Stimulated activated CD8-positive, alpha-beta memory T cell treated with anti-CD3 and anti-CD28 coated beads, Interleukin-12 subunit alpha, Interleukin-12 subunit beta, amount 100 ng/mL, for 4 hours (primary cell): Measurements from ENCODE around the gene TEAD4.

Source experiments
- DNase-seq: peaks from one replicate; pipeline ENCODE4 v3.0.0-alpha.2; 2020; ENCODE audit warnings: low read depth

Gene TEAD4

DNA sequence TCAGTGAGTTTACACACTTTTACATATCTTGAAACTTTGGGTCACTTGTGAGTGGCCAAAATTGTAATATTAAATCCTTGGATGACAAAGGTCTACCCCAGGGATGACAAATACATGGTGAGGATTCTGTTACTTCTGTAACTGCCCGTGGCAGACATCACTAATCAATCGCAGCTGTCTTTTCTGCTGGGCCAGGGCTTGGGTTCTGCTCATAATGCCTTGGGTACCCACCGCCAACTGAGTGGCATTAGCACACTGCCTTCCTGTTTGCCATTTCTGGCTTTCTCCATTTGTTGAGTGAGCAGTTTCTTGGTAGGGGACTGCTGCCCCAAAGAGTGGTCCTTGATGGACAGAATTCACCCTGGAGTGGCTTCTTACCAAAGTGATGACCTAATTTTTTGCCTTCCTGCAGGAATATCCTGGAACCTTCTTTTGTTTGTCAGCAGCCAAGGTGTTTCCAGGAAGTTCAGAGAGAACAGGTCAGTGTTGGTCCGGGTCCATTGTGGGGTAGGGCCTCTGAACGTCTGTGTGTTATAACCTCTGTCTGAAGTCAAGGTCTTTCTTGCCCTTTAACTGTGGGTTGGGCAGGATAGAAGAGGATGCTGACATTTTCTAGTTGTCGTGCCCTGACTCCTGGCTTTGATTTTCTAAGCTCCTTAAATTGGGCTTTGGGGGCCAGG is 124.2 kb downstream of the TEAD4 start:
- DNase-seq, result no peak

DNA sequence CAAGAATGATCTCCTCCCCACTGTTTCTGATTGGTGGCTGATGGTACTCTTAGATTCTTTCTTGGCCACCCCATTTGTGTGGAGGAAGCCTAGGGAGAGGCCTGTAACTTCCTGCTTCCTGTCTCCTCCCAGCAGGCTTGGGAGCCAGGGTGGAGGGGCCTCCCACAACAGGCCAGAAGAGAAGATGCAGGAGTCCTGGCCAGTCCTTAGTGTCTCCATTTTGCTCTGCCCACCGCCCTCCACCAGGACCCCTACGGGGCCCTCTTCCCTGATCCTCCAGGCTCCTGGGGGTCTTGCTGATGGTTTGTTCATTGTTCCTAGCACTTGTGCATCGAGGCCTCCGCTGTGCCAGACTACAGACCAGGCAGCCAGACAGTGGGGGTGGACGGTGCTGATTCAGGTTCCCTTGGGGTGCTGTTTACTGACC is 124.7 kb downstream of the TEAD4 start:
- DNase-seq, result no peak

DNA sequence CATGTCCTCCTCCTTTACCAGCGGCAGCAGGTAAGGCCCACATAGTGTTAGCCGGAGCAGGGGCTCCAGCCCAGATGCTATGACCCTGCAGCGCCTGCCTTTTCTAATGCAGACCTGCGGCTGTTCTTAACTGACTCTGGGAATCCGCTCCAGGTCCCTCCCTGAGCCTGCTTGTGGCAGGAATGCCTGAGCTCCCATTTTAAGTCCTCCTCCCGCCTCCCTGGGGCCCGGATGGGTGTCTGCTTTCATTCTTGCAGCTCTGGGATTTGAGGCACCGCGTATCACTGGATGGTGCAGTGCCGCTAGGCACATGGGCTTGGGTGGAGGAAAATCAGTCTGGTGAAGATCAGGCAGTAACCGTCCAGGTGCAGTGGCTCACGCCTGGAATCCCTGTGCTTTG is 125.5 kb downstream of the TEAD4 start:
- DNase-seq, result no peak

DNA sequence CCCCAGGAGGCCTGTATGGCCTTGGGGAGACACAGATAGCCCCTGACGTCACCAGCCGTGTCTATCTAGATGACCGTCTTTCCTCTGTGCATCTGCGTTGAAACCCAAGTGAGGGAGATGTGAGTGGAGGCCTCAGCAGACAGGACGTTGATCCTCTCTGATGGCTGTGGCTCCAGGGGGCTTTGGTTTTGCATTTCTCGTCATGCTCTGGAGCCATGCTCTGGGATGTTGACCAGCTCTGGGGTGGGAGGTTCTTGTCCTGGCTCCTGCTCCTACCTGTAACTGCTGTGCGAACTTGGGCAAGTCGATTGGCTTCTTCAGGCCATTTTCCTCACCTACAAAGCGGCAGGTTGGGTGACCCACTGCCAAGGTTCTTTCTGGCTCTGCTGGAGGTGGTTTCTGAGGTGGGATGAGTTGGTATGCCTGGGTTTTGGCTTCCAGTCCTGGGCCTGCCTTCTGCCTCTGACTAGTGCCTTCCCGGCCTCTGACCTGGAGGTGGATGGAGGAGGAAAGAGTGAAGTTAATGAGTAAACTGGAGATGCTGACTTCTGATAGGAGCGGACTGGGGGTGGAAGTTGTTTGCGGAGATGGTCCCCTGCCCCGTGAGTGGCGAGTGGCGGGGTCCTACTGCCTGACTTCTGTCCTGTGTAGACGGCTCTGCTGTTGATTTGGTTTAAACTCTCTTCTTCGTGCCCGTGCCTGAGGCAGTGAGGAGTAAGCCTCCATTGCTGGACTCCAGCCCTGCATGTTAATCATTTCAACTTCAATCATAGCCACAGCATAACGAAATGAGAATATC is 126.3 kb downstream of the TEAD4 start:
- DNase-seq, result no peak

DNA sequence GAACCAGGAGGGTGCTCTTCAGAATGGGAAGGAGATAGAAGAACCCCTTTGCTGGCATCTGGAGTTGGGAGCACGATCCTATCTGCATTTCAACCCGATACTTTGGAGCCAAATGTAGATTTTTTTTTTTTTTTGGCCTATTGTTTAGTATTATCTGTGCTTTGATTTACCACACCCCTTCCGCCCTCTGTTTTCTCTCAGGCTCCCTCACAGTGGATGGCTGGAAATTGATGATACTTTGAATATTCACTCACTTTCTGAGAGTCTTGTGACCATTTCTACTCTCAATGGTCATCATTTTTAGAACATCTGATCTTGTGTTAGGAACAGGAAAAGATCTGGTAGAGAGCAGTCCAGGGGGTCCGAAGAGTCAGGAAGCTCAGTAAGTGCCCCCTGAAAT is 127.0 kb downstream of the TEAD4 start:
- DNase-seq, result no peak

DNA sequence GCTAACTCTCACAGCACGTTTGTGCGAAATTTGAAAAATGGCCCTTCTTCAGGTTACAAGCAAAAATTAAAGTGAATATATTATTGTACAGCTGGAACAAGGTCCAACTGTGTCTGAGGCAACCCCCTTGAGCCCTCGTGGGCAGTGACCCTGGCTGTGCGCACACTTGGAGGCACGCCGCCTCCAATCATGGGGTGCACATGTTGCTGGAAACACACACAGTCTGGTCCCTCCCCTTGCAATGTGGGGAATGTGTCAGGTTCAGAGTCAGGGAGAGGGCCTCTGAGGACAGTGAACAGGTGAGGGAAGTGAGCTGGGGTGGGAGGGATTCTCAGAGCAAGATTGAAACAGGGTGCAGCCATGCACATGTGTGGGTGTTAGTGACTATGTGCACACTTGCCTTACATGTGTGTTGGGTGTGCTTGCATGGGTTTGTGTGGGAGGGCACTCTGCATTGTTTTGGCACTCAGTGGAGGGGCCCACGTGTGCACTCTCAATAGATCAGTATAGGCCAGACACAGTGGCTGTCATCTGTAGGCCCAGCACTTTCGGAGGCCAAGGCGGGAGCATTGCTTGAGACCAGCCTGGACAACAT is 127.6 kb downstream of the TEAD4 start:
- DNase-seq, result no peak

DNA sequence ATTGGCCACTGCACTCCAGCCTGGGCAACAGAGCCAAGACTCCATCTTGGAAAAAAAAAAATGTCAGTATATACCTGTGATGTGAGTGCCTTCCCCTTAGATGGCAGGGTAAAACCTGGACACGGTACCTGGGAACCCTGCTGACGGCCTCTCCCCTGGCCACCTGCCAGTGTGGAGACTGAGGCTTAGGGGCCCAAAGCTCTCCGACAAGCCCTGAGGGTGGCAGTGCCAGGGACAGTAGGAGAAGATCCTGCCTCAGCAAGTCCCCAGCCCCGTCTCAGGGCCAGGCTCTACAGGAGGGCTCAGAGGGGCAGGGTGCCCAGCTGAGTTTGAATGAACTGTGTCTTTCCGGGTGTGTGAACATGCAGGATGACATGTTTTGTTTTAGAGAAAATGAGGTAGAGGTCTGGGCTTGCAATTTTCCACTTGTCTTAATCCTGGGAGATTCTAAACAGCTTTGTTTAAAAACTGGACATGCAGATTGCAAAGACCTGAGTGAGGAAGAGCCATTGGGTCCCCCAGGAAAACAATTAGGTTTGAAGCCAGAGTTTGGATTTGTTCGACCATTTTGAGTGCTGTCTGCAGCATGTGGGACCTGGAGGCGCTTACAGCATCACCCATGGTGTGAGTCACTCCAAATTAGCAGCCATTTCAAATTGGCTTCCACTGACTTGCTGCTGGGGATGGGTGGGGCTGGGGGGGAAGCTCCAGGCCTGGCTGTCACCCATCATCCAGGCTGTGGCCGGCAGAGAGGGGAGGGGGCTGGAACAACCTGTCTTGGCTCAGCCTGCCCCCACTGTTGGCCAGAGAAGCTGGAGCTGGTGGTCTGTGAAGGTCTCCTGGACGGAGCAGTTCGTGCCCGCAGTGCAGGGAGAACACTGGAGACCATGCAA is 128.8 kb downstream of the TEAD4 start:
- no peak for DNase-seq

DNA sequence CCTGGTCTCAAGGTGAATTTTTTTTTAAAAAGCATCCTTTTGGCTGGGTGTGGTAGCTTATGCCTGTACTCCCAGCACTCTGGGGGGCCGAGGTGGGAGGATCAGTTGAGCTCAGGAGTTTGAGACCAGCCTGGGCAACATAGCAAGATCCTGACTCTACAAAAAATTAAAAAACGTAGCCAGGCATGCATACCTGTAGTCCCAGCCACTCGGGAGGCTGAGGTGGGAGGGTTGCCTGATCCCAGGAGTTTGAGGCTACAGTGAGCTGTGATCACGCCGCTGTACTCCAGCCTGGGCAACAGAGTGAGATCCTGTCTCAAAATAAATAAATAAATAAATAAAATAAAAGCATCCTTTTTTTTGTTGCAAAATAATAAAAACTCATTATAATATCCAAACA is 130.4 kb downstream of the TEAD4 start:
- no peak for DNase-seq
